Eye (tissue), 1 donor: Measurements from ENCODE around the gene ARSK.
A peak's percentile ranks its signal among the peaks of the same experiment; 100 is the strongest.

ENCODE experiments used
- DNase-seq: peaks from one replicate; pipeline ENCODE4 v3.0.0-alpha.2; 2015

The ARSK gene

GRCh38 chr5:95565280-95565920 is 10.5 kb downstream of the ARSK start:
- DNase-seq = no peak

DNA sequence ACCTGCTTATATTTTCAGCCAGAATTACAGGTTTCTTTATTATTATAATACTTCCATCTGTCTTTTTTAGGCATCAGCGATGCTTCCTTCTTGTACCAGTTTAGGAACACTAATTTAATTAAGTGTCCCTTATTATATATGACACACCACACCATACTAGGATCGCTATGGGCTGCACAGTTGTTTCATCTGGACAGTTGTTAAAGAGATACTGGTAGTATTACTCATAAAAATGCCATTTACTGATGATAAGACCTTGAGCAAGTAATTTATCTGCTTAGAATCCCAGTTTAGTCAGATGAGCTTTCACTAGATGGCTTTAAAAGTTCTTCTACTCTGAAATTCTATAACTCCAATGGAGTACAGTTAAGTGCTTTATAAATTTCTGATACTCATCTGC is 17.1 kb downstream of the ARSK start:
- DNase-seq = no peak

DNA sequence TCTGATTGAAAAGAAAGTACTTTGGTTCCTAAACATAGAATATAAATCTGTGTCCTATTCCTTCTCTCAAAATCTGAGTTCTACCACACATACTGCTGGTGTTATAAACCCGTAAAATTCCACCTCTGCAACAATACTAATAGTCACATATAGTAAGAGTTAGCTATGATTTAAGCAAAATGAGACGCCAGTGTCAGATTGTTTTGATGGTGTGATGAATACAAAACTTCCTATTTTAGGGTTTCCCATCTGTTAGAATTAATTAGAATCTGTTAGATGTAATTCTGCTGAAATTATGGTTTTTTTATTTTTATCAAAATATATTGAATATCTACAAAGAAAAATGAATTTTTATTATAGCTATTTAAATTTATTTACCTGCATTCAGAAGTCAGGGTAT is 26.7 kb downstream of the ARSK start:
- DNase-seq = no peak

DNA sequence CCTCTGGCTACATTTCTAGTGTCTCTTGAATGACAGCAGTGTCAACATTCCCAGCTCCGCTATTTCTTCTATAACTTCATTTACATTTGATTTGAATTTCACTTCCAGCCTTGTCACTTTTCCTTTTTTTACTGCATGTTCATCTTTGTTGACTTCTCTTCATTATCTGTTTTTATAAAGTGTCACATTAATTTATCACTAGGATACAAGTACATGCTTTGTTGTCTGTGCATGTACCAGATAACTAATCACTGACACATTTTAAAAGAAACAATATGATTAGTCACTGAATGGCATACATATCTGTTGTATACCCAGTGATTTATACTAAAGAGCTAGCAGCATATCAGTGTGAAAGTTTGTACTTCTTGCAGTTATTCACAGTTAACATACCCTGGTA is 29.1 kb downstream of the ARSK start:
- DNase-seq = no peak

DNA sequence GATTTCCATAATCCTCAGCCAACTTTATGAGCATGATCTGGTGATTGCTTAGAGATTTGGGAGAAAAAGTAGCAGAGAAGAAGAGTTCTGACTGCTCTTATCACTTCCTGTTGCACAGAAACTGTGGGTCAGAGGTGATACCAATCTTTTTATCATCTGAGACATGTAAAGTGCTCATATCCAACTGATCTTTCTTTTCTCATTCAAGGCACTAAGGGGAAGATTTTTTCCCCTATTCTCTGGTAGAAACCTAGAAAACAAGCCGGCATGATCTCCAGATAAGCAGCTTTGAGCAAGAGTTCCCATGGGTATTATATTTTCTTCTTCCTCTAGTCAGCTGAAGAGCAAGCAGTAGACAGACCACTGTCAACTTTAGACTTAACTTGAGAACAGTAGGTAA is 36.0 kb downstream of the ARSK start:
- no peak for DNase-seq

DNA sequence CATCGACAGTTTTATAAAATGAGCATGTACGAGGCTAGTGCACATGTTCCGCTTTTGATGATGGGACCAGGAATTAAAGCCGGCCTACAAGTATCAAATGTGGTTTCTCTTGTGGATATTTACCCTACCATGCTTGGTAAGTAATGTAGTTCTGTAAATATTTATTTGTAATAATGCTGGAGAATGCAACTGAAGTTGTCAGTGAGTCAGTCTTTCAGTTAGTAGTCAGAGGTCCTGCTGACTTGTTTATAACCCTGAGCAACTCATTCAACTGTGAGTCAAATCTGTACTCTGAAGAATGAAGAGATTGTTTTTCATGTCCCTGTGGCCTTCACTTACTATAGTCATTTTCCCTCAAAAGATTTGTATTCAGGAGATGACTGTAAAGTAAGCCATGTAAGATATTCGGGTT is 36.6 kb downstream of the ARSK start:
- no peak for DNase-seq

DNA sequence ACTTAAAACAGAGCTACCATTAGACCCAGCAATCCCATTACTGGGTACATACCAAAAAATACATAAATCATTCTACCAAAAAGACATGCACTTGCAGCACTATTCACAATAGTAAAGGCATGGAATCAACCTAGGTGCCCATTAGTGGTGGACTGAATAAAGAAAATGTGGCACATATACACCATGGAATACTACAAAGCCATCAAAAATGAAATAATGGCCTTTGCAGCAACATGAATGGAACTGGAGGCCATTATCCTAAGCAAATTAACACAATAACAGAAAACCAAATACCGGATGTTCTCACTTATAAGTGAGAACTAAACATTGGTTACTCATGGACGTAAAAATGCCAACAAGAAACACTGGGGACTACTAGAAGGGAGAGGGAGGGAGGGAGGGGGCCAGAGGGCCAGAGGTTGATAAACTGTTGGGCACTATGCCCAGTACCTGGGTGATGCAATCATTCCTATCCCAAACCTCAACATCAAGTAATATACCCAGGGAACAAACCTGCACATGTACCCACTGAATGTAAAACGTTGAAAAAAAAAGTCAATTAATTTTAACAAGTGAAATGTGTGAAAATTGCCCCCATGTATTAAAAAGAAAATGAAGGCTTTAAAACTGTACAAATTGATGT is 40.5 kb downstream of the ARSK start:
- no peak for DNase-seq

GRCh38 chr5:95599252-95599651 is 44.4 kb downstream of the ARSK start:
- DNase-seq = no peak

DNA sequence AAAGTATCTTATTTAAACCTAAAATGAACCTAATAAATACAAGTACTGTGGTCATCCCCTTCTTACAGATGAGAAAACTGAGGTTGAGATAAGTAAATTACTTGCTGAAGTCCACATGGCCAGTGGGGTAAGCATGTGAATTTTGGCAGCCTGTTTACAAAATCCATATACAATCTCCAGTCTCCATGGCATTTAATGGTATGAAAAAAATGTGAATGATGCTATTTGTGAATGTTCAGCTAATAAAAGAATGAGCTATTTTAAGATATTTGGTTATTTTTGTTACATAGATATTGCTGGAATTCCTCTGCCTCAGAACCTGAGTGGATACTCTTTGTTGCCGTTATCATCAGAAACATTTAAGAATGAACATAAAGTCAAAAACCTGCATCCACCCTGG is 45.7 kb downstream of the ARSK start:
- DNase-seq = no peak

DNA sequence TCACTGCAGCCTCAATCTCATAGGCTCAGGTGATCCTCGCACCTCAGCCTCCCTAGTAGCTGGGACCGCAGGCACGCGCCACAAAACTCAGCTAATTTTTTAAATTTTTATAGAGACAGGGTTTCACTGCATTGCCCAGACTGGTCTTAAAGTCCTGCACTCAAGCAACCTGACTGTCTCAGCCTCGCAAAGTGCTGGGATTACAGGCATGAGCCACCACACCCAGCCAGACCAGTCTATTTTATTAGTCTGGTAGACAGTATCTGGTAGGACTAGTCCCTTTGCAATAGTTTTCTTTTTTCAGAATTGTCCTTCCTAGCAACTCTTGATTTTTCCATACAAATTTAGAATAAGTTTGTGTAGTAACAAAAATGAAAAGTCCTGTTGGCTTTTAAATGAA is 50.9 kb downstream of the ARSK start:
- DNase-seq = no peak

DNA sequence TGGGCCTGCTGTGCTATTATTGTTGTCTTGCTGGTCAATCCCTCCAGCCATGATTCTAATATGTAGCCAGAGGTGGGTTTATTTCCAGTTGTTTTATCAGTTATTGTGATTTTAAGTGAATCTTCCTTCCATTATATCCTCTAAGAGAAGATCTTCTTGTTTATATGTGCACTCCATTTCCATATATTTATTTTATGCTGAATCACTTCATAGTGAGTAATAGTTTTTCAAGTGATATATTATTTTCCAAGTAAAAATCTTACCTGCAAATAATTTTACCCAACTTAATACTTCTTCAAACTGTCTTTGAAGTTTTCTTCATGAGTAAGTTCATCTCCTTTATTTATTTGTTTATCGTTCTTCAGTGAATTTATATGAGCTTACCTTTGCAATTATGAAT is 51.5 kb downstream of the ARSK start:
- no peak for DNase-seq

DNA sequence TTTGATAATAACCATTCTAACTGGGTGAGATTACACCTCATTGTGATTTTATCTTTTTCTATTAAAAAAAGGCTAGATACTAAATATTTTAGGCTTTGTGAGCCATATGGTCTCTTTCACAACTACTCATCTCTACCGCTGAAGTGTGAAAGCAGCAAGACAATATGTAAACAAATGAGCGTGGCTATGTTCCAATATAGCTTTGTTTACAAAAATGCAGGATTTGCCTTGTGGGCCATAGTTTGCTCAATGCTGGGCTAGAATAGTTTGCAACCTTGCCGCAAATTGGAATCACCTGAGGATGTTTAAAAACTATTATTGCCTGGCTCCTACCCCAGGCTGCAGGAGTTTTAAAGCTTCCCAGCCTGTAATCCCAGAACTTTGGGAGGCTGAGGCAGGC is 54.8 kb downstream of the ARSK start:
- DNase-seq = no peak

GRCh38 chr5:95610546-95610945 is 55.6 kb downstream of the ARSK start:
- no peak for DNase-seq

GRCh38 chr5:95611396-95611795 is 56.5 kb downstream of the ARSK start:
- DNase-seq = no peak

GRCh38 chr5:95613514-95613913 is 58.6 kb downstream of the ARSK start:
- DNase-seq = no peak

- no peak for DNase-seq
These were observed 60.2 kb downstream of the ARSK start for GRCh38 chr5:95615164-95615467.

GRCh38 chr5:95617057-95617456 is 62.2 kb downstream of the ARSK start:
- no peak for DNase-seq

GRCh38 chr5:95619096-95619495 is 64.2 kb downstream of the ARSK start:
- no peak for DNase-seq

GRCh38 chr5:95619514-95620029 is 64.7 kb downstream of the ARSK start:
- DNase-seq = no peak

DNA sequence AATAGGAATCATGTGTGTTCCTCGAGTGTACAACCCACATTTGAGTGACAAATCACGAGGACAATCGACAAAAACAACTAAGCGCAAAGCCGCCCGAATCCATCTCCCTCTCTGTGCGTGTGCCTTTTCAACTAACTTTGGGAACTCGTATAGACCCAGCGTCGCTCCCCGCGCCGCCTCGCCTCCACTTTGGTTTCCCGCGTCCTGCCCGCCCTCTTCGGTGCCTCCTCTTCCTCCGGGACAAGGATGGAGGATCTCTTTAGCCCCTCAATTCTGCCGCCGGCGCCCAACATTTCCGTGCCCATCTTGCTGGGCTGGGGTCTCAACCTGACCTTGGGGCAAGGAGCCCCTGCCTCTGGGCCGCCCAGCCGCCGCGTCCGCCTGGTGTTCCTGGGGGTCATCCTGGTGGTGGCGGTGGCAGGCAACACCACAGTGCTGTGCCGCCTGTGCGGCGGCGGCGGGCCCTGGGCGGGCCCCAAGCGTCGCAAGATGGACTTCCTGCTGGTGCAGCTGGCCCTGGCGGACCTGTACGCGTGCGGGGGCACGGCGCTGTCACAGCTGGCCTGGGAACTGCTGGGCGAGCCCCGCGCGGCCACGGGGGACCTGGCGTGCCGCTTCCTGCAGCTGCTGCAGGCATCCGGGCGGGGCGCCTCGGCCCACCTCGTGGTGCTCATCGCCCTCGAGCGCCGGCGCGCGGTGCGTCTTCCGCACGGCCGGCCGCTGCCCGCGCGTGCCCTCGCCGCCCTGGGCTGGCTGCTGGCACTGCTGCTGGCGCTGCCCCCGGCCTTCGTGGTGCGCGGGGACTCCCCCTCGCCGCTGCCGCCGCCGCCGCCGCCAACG is 65.3 kb downstream of the ARSK start, which contains the start of gene GPR150:
Gene GPR150 (plus strand): TSS at position 58 of the 840 bp plus-strand sequence. CDS start 189 bp downstream, at position 247.
- peak; percentile 81 for DNase-seq

- DNase-seq = peak; percentile 80
These were observed 66.3 kb downstream of the ARSK start for GRCh38 chr5:95620870-95621838.

- no peak for DNase-seq
These were observed 67.1 kb downstream of the ARSK start for GRCh38 chr5:95621839-95622629.
